ENCODE data around the gene PGLYRP1. TPM values are rescaled to one million over a fixed set of nuclear protein-coding genes. Genes with fewer than 3 reads are reported as not detected.
A peak's percentile ranks its signal among the peaks of the same experiment; 100 is the strongest.

The PGLYRP1 gene
- total and polyA plus RNA-seq, 2 of the 4 experiments (the other 2 are of a cell fraction), result not detected

DNA sequence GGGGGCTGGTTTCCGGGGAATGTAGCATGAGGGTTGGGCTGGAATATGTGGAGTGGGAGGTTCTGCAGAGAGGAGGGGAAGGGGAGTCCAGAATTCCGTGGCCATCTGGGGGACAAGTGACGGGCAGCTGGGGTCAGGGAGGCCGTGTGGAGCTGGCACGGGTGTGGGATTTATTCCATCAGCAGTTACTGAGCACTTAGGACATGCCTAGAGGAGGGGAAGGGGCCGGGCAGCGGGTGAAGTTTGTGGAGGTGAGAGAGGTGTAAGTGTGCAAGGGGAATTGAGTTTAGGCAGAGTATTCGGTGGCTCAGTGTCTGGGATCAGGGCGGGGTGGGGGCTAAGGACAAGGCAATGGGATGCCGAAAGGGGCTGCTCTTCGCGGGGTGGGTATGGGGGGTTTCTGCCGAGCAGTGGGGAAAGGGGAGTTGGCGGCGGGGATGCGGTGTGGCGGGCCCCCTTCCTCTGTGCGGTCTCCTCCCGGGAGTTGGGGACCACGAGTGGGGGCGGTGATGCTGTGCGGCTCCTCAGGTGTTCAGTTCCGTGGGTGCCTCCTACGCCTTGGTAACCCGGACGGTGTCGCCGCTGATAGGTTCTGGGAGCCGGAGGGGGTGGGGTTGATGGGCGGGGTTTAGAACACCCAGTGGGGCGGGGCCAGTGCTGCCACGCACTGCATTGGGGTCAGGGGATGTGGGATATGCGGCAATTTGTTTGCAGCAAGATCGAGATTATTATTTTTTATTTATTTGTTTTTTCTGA is 22.2 kb downstream of the PGLYRP1 start (continued):
- TF ChIP-seq, protein P1, sequence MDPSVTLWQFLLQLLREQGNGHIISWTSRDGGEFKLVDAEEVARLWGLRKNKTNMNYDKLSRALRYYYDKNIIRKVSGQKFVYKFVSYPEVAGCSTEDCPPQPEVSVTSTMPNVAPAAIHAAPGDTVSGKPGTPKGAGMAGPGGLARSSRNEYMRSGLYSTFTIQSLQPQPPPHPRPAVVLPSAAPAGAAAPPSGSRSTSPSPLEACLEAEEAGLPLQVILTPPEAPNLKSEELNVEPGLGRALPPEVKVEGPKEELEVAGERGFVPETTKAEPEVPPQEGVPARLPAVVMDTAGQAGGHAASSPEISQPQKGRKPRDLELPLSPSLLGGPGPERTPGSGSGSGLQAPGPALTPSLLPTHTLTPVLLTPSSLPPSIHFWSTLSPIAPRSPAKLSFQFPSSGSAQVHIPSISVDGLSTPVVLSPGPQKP (IDR thresholded peaks at IDR 0.05; ENCODE audit: borderline replicate concordance, low read depth, low read length), result no peak

DNA sequence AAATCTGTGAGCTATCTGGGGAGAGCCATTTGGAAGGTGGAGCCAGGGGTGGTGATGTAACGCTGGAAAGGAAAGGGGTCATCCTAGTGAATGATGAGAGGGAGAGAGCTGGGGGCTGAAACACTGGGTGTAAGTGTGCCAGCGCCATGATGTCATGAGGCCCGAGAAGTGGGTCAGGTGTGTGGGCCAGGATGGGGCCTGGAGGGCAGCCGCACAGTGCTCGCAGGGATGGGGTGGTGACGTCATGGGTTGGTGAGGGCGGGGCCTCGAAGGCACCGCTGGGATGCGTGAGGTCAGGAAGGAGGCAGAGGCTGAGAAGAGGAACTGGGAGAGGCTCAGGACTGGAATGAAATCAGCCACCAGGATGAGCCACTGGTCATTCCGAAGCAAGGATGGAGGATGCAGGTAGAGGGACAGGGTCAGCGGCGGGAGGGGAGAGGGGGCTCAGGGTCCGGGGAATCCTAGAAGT is 23.2 kb downstream of the PGLYRP1 start:
- intact Hi-C loops (cut with micrococcal nuclease) (loop anchor here (5.0 to 10.0 kb wide), 2 partner anchors 75 to 112 kb away; partner anchors contain the start of gene IRF2BP1), in situ Hi-C loops (cut with MboI; ENCODE audit: low sequenced_read_pairs) (no loop called here), dilution Hi-C loops (cut with HindIII; ENCODE audit: low sequenced_read_pairs, unreplicated experiment) (no loop called here)
- POLR2A ChIA-PET (ENCODE audit: unreplicated experiment), result interaction anchor here (0.6 kb wide), 1 partner anchor 601 kb away, joined by 3 read pairs; no protein-coding TSS in a partner anchor
- H3K36me3 ChIP-seq (ENCODE audit: control insufficient read depth, insufficient read depth, low read length), result peaks cover 9% of the 10 kb centered on the region; the same call in 1 of the 2 replicates
- H2AFZ ChIP-seq (replicated peaks; ENCODE audit: low read length, poor library complexity), result peak overlapping the region; percentile 54
- CTCF ChIA-PET, result no interaction called here
- no peak overlapping the region for H3K18ac ChIP-seq (ENCODE audit: low read depth, low read length)
- H2AK5ac ChIP-seq (ENCODE audit: low read depth, low read length), result no peak overlapping the region
- H2BK15ac ChIP-seq (ENCODE audit: low read depth, low read length), result no peak overlapping the region
- 14% methylated on average over 13 of the region's 14 CpGs; no CpG with 5 or more reads in 1 of the 2 experiments for WGBS, 2 experiments (ENCODE audit: extremely low coverage in 2 of 2, insufficient read length in 1 of 2)
- no peak overlapping the region for H3K14ac ChIP-seq (replicated peaks; ENCODE audit: low read depth, low read length)
- no peak overlapping the region for H2BK5ac ChIP-seq (ENCODE audit: low read depth, low read length, poor library complexity, severe bottlenecking)
- H3K9me1 ChIP-seq (ENCODE audit: insufficient read depth, low read length), result peaks cover 9% of the 10 kb centered on the region
- no peak overlapping the region for H3K4me3 ChIP-seq (ENCODE audit: insufficient read depth, low read depth, low read length)
- H2AK9ac ChIP-seq (replicated peaks; ENCODE audit: low read depth, low read length, poor library complexity), result no peak overlapping the region
- peaks cover 16 to 40% of the 10 kb centered on the region in 2 experiments for H3K79me1 ChIP-seq (ENCODE audit: low read depth in 1 of 2, low read length in 2 of 2)
- H4K8ac ChIP-seq (ENCODE audit: low read depth in 2 of 2, low read length in 2 of 2), result 0 out of 4 replicates have a peak overlapping the region, but pooled peaks of 1 of the 2 experiments have one; percentile 29
- H2BK20ac ChIP-seq (ENCODE audit: low read depth, low read length), result no peak overlapping the region
- H3K27ac ChIP-seq (ENCODE audit: insufficient read depth, low read length), result no peak overlapping the region
- H4K91ac ChIP-seq (ENCODE audit: insufficient read depth, low read depth, low read length), result no peak overlapping the region
- H3K4me1 ChIP-seq (ENCODE audit: control insufficient read depth, insufficient read depth, low read length), result peaks cover 2% of the 10 kb centered on the region
- no peaks in the 10 kb centered on the region for H3K27me3 ChIP-seq (ENCODE audit: control insufficient read depth, insufficient read depth, low read length)
- H4K5ac ChIP-seq (ENCODE audit: low read depth, low read length), result no peak overlapping the region
- no TSS peak for BruUV-seq (replicated peaks)
- TF ChIP-seq MAZ (IDR thresholded peaks at IDR 0.05; ENCODE audit: borderline replicate concordance, low read depth, low read length), result peak; percentile 41; the same call in 1 of the 2 replicates
- no peak for TF ChIP-seq RFX5 (IDR thresholded peaks at IDR 0.05; ENCODE audit: low read depth, low read length)
- H3K4ac ChIP-seq (ENCODE audit: low read depth, low read length), result no peak overlapping the region
- ATAC-seq (ENCODE audit: low read depth) (no peak), DNase-seq (peak; percentile 43)
- H3K4me2 ChIP-seq (ENCODE audit: low read depth, low read length), result peak overlapping the region; percentile 57
- no peak overlapping the region for H3K23ac ChIP-seq (ENCODE audit: low read depth, low read length)
- H3K56ac ChIP-seq (ENCODE audit: extremely low read depth, insufficient read depth, low read length), result no peak overlapping the region
- no peak overlapping the region for H2BK120ac ChIP-seq (ENCODE audit: low read depth, low read length)
- H3K9ac ChIP-seq (ENCODE audit: low read depth, low read length), result no peak overlapping the region
- H3K9me3 ChIP-seq (ENCODE audit: control insufficient read depth, insufficient read depth, low read length), result no peaks in the 10 kb centered on the region
- H4K20me1 ChIP-seq (ENCODE audit: insufficient read depth, low read length), result peaks cover 5% of the 10 kb centered on the region; the same call in 1 of the 2 replicates
